Endometrial microvascular endothelial cells (primary cell): ENCODE measurements around the gene TEX52. TPM values are rescaled to one million over a fixed set of nuclear protein-coding genes. Genes with fewer than 3 reads are reported as not detected.

Experiments
- in situ Hi-C: cut with HindIII; loops from 2 replicates; pipeline ENCODE4 v1.10.0; 2017; ENCODE audit warnings: low sequenced_read_pairs, low pct_unique_long_range_greater_than_20kb; ENCODE audit errors: inconsistent ontology term
- total RNA-seq: library from RNA; depleted of rRNA; stranded (reverse); fragments of >200 nt; gene quantifications from one replicate; pipeline ENCODE4 v1.2.3, GENCODE V29; 2015; ENCODE audit errors: inconsistent ontology term

TEX52 gene
- not detected for total RNA-seq

DNA sequence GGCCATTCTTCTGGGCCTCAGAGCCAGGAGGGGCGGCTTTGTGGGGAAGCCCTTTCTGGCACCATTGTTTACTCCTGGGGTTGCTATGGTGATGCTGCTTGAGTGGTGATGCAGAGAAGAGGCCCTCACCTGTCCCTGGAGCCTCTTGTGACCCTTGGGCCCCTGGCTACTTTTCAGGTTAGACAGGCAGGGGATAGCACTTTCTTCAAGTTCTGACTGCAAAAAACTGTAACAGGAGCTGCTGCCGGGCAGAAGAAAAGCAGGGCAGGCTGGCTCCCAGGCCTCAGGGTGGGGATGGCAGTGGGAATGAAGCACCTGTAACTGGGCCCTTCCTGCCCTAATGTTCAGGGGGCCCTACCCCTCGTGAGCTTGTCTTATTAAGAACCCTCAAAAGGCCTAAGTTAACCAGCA lies at the start of gene TEX52:
TEX52 (minus strand) TSS at position 19 of the 411 bp plus-strand sequence; CDS start at position 6, 13 bp downstream.
- in situ Hi-C loops = no loop called here

DNA sequence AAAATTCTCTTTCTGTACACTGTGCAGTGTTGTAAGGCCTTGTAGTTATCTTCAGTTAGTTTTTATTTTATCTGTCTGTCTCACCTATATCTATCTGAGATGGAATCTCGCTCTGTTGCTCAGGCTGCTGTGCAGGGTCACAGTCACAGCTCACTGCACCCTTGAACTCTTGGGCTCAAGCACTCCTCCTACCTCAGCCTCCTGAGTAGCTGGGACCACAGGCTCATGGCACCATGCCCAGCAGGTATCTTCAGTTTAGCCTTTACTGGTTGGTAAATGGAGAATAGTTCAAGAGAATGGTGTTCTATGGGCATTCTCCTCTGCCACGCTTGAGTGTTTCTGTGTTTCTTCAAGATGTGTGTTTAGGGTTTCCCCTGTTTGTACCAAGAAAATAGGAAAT lies 47.4 kb upstream of the TEX52 start:
- in situ Hi-C loops = no loop called here

DNA sequence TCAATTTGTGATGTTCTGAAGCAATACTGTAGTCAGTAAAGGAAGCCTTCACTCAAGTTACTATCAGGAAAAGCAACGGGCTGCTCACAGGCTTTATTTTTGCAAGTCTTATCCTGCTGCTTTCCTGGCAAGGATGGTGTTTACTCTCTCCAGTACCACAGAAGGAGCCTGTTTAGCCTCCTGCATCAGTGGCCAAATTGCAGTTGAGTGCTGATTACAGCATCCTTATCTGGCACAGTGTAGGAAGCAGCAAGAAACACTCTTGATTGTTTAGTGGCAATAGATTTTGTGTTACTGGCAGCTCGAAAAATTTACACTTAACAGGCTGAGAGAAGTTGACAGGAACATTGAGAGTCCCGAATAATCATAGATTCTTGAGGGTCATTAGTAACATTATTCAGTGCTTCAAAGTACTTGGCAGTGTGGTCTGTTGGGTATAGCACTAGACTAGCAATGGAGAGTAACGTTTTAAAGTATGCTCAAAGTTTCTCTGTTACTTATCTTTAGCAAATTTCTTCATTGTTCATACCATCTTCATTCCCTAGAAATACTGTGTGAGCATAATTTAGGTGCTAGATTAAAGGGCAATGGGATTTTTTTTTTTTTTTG lies 45.5 kb upstream of the TEX52 start:
- in situ Hi-C loops = no loop called here

DNA sequence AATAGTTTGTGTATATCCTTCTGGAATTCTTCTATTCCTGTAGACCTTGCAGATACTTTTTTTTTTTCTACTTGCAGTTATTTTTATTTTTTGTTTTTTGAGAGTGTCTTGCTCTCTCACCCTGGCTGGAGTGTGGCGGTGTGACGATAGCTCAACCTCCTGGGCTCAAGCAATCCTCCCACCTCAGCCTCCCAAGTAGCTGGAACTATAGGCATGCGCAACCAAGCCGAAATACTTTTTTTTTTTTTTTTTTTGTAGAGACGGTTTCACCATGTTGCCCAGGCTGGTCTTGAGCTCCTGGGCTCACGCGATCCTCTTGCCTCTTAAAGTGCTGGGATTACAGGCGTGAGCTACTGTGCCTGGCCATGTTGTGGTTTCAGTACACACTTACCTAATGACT lies 43.8 kb upstream of the TEX52 start:
- in situ Hi-C loops = no loop called here

DNA sequence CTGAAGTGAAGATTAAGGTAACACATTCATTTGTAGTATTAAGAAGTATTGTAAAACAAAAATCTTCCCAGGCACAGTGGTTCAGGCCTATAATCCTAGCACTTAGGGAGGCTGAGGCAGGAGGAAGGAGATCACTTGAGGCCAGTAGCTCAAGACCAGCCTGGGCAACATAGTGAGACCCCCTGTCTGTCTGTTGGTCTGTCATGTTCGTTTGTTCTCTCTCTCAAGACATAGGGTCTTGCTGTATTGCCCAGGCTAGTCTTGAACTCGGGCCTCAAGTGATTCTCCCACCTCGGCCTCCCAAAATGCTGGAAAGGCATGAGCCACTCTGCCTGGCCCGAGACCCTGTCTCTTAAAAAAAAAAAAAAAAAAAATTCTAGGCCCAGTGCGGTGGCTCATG lies 40.6 kb upstream of the TEX52 start:
- in situ Hi-C loops = no loop called here

DNA sequence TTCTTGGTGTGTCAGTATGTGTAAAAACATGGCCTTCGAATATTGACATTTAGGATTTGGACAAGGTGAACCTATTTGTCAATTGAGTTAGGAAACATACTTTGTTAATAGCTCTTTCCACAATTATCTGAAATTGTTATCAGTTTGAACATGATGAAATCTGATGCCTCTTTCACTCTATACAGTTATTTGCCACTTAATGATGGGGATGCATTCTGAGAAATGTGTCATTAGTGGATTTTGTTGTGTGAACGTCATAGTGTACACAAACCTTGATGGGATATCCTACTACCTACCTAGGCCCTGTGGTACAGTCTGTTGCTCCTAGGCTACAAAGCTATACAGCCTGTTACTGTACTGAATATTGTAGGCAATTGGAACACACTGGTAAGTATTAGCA lies 38.7 kb upstream of the TEX52 start:
- in situ Hi-C loops = no loop called here

DNA sequence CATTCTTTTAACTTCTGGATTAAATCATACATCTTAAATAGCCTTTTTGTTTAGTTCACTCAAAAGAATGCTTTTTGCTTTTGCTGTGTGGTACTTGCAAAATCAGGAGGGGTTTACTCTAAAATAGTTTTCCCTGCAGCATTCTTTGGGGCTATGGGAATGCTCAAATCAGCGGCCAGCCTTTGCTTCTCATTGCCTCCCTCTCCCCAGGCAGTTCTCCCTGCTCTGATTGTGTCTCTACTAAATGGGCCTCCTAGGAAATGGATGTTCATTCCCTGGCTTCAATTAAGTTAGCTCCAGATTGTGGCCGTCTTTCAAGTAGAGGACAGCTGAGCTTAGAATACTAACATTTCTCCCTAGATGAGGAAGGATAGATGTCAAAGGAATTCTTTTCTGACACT lies 38.2 kb upstream of the TEX52 start:
- in situ Hi-C loops = no loop called here

DNA sequence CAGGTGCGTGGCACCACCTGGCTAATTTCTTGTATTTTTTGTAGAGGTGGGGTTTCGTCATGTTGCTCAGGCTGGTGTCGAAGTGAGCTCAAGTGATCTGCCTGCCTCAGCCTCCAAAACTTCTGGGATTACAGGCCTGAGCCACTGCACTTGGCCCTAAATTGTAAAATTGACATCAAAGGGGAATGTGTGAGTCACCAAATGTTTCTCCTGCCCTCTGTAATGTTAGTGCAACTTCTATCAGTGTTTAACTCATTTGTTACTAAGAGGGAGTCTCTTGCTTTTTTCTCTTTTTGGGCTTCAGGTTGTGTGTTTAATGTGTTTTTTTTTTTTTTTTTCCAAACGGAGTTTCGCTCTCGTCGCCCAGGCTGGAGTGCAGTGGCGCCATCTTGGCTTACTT lies 36.2 kb upstream of the TEX52 start:
- in situ Hi-C loops = no loop called here

DNA sequence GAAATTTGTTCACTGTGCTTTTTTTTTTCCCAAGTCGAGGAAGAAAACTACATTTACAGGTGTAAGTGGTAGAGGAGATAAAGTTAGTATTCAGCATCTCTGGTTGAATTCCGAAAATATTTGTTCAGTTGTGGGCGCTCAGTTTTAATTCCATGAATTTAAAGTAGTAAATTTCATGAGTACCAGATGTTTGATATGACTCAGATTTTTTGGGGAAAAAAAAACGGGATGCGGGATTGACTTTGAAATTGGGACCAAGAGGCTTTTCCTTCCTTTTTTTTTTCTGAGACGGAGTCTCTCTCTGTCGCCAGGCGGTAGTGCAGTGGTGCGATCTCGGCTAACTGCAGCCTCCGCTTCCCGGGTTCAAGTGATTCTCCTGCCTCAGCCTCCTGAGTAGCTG lies 35.4 kb upstream of the TEX52 start:
- in situ Hi-C loops = no loop called here

DNA sequence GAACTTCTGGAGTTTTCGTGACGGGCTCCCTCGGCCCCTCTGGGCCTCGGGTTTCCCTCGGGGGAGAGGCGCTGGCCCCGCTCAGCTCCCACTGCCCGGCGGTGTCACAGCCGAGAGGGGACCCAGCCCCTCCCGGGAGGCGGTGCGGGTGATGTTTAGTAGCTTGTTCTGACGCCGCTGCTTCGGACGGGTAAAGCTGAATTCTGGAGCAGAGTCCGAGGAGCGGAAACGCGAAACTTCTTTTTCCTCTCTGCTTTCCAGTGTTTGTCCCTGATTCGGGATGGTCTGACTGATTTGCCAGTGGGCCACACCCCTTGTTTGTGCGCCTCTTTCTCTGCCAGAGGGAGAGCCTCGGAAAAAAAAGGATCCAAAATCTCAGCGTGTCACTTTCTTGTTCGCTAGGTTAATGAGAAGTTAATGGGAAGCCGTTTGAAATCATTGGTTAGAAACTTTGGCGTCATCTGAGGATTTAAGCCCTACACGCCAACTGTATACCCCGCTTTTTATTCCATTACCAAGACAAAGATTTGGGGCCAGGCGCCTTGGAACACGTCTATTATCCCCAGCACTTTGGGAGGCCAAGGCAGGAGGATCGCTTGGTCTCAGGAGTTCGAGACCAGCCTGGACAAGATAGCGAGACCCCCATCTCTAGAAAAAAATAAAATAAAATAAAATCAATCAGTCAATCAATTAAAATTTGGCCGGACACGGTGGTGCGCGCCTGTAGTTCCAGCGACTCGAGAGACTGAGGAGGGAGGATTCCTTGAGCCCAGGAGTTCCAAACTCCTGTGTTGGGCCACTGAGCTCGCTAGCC lies 34.6 kb upstream of the TEX52 start:
- in situ Hi-C loops = no loop called here

DNA sequence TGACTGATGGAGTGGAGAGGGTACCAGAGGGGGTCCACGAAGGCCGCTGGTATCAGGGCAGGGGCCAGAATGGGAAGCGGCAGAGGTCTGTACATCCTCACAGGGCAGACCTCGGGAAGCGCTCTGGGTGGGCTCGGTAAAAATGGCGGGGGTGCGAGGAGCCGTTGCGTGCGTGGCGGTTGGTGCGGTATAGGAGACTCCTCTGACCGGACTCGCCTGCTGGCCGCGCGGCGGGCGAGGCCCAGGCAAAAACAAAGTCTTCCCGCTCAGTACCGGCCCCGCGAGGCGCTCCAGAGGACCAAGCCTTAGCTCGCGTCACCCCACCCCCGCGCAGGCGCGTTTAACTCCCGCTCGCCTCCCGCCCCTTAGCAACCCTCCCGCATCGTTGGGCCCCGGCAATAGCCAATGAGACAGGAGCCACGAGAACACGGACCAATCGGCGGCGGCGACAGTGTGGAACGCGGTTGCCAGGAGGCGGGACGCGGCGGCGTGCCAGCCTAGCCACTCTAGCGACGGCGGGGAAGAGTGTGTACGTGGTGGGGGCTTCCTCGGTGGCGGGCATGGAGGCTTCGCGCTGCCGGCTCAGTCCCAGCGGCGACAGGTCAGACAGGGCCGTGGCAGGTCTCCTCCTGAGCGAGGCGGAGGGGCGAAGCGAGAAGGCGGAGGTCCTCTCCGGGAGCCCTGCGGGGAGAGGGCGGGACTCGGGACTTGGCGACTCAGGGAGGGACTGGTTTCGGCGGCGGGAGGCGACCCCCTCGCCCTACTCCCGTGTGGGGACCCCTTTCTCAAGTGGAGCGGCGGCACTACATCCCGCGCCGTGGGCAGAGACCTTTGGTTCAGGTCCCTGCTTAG lies 33.8 kb upstream of the TEX52 start, which contains the start of gene TULP3:
TULP3 (plus strand) TSS at position 504 of the 852 bp plus-strand sequence; CDS start at position 561, 57 bp downstream.
- in situ Hi-C loops = no loop called here

DNA sequence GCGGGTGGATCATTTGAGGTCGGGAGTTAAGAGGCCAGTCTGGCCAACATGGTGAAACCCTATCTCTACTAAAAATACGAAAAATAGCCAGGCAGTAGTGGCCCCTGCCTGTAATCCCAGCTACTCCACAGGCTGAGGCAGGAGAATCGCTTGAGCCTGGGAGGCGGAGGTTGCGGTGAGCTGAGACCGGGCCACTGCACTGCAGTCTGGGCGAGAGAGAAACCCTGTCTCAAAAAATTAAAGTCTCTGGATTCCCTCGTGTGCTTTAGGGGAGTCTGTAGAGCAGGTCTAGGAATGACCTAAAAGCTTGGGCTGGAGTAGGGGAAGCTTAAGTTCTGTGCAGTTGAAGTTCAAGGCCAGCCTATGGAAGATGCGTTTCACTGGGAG lies 33.2 kb upstream of the TEX52 start:
- in situ Hi-C loops = no loop called here

DNA sequence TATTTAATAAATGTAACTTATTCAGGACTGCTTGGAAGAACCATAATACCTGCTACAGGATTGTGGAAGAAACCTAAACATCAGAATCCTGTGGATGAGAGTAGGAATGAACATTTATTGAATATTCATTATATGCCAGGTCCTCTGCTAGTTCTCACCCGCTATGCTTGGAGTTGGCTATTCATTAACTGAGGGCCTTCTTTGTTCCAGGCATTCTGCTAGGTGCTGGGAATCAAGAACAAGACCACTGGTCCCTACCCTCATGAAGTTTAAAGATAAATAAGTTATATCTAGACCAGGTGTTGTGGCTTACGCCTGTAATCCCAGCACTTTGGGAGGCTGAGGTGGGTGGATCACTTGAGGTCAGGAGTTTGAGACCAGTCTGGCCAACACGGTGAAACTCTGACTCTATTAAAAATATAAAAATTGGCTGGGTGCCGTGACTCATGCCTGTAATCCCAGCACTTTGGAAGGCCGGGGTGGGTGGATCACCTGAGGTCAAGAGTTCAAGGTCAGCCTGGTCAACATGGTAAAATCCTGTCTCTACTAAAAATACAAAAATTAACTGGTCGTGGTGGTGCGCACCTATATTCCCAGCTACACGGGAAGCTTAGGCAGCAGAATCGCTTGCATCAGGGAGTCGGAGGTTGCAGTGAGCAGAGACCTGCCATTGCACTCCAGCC lies 30.1 kb upstream of the TEX52 start:
- in situ Hi-C loops = no loop called here

DNA sequence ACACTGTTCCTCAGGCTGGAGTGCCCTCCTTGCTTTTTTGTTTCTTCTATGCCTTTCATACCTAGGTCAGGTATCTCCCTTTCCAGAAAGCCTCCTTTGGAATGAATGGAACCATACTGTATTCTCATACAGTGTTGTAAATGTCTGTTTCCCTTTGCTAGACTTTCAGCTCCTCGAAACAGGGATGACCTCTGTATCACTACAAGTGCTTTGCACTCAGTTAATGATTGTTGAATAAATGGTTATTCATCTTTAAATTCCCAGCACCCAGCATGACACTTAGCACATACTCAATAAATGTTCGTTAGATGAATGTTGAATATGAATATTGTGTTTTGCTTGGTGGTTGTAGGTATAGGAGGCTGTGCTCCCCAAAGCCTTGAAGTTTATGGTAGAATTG lies 28.0 kb upstream of the TEX52 start:
- in situ Hi-C loops = no loop called here

DNA sequence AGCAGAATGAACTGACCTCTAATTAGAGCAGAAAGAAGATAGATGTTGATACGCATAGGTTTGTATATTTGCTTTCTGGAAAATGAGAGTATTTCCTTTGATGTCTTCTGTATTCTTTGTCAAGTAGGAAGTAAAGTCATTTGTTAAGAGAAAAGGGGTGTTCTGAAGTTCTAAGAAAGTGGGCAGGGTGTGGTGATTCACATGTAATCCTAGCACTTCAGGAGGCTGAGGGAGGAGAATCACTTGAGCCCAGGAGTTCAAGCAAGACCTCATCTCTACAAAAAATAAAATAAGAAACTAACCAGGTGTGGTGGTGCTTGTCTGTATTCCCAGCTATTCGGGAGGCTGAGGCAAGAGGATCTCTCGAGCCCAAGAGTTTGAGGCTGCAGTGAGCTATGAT lies 23.0 kb upstream of the TEX52 start:
- in situ Hi-C loops = no loop called here

DNA sequence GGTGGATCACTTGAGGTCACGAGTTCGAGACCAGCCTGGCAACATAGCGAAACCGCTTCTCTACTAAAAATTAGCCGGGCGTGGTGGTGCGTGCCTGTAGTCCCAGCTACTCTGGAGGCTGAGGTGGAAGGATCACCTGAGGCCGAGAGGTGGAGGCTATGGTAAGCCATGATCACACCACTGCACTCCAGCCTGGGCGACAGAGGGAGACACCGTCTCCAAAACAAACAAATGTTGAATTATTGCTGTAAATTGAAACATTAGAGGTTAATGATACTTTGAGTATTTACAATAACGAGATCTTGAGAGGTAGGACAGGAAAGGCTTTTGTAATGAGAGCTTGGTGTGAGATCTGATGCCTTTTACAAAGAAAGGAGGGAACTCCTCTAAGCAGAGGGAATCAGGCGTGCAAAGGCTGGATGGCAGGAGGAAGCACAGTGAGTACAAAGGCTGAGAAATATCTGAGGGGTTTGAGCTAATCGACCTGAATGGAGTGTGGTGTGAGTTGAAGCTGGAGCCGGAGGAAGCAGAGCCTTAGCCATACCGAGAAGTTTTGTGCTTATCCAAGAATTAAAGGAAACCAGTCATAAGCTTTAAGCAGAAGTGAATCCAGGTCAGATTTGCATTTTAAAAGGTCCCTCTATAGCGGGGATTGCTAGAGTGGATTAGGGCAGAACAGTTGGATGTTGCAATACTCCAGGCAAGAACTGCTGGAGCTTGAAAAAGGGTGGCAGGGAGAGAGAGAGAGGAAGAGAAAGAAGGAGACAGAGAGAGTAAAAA lies 21.3 kb upstream of the TEX52 start:
- in situ Hi-C loops = no loop called here

DNA sequence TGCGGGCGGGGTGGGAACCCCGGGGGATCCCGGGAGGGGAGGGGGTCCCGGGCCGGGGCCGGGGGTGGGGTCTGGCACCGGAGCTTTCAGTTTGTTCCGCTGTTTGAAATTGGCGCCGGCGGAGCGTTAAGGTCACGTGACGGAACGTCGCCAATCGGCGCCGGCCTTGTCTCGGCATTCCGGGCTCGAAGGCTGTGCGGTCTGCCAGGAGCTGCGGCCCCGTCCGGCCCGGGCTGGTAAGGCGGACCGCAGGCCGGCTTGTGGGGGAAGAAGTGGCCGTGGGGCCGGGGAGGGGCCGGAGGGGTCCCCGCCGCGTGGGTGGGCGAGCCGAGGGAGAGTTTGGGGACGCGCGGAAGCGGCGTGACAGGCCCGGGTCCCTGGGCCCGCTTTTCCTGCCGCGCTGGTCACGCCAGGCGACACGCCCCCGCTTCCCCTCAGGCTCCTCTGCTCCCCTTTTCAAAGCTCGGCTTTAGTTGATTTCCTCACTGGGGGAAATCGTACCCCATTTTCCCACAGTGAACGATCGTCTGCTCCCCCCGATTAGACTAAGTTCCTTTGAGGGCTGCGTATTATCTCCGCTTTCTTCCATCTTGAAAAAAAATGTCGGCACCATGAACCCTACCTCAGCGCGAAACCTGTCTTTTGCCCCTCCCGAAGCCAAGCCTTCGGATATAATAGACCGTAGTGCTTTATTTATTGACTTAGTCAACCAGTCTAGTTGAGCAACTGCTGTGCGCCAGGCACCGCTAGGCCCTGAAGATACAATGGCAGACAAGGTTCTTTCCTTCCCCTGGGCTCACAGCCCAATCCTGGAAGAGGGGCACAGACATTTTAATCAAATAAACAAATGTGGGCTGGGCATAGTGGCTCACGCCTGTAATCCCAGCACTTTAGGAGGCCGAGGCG lies 20.5 kb upstream of the TEX52 start, which contains the start of the genes FOXM1 and RHNO1:
FOXM1 (minus strand) TSS at position 128 of the 906 bp plus-strand sequence. CDS start 2,696 bp downstream, outside the sequence.
RHNO1 (plus strand) TSS at position 177 of the 906 bp plus-strand sequence. CDS start 8,144 bp downstream, outside the sequence.
- in situ Hi-C loops = no loop called here
